Measurements from ENCODE around the gene MRGPRG. TPM values are rescaled to one million over a fixed set of nuclear protein-coding genes. Genes with fewer than 3 reads are reported as not detected.

Gene MRGPRG
- total RNA-seq, 1 experiment from 2014 or later, result not detected

DNA sequence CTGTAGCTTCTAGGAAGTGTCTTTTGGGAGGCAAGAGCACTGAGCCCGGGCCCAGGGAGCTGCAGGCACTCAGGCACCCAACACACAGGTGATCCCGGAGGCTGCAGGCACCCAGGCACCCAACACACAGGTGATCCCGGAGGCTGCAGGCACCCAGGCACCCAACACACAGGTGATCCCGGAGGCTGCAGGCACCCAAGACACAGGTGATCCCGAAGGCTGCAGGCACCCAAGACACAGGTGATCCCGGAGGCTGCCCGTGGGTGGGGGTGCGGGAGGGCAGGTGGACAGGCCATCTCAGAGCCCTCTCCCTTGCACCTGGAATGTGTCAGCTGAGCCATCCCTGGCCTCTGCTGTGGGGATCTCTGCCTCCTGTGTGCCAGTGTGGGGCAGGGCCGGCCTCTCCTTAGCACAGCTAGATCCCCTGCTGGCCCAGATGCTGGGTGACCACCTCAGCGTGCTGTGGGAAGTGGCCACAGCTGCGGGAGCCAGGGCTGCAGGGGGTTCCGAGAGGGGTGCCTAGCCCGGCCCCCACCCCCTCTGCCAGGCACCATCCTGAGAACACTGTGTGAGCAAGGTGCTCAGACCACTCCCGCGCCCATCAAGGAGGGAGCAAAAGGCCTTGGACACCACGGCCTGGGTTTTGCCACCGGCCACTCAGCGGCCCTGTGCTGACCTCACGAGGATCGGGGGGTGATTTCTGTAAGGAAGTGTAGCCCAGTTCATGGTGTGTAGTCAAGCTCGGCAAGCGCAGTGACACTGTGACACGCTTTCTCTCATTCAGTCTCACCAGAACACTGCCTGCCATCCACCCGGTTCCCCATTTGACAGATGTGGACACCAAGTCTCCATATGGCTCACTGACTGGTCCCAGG lies 14.2 kb downstream of the MRGPRG start:
- H3K27me3 ChIP-seq (ENCODE audit: insufficient read depth, low read length), result peaks cover 22% of the 10 kb centered on the region; the same call in 1 of the 2 replicates
- H3K9me2 ChIP-seq (ENCODE audit: insufficient read depth), result no peaks in the 10 kb centered on the region
- no peak for TF ChIP-seq ZFX (IDR thresholded peaks at IDR 0.05)
- no peak for TF ChIP-seq FOSL1 (IDR thresholded peaks at IDR 0.05; ENCODE audit: low read depth)
- no peak overlapping the region for H3K9ac ChIP-seq (ENCODE audit: low read length)
- no TSS peak for BruUV-seq (replicated peaks)
- intact Hi-C loops (cut with micrococcal nuclease), result no loop called here
- H3K27ac ChIP-seq (ENCODE audit: low read depth, low read length), result no peak overlapping the region
- H3K36me3 ChIP-seq (ENCODE audit: control insufficient read depth in 1 of 2, insufficient read depth in 2 of 2, low read length in 2 of 2), result no peaks in the 10 kb centered on the region
- no peaks in the 10 kb centered on the region for H3K79me2 ChIP-seq (ENCODE audit: insufficient read depth, low read length)
- no peaks in the 10 kb centered on the region for H3K4me1 ChIP-seq (ENCODE audit: control insufficient read depth in 1 of 2, insufficient read depth in 2 of 2, low read length in 2 of 2)
- H3K9me3 ChIP-seq (ENCODE audit: control insufficient read depth in 1 of 2, insufficient read depth in 1 of 2, low read depth in 1 of 2, low read length in 2 of 2), result no peaks in the 10 kb centered on the region
- no peaks in the 10 kb centered on the region for H4K20me1 ChIP-seq (ENCODE audit: insufficient read depth)
- ATAC-seq, result no peak
- ChIA-PET RAD21 (ENCODE audit: low non-redundant PET in 1 of 2, low total read pairs in 2 of 2, uncharacterized antibody in 2 of 2, unreplicated experiment in 2 of 2) (no interaction called here), POLR2A (interaction anchor here (0.6 kb wide), 1 partner anchor 28 kb away, joined by 3 read pairs; no protein-coding TSS in a partner anchor), CTCF (no interaction called here)
- DNase-seq (ENCODE audit: low read depth, low spot score), result no peak
- H3K4me3 ChIP-seq (replicated peaks in 1 of 2; ENCODE audit: low read depth in 1 of 2, low read length in 2 of 2), result no peak overlapping the region
- no peak overlapping the region for H3K4me2 ChIP-seq (ENCODE audit: low read length)
- no peak overlapping the region for H2AFZ ChIP-seq (ENCODE audit: low read depth, low read length, poor library complexity, severe bottlenecking)

DNA sequence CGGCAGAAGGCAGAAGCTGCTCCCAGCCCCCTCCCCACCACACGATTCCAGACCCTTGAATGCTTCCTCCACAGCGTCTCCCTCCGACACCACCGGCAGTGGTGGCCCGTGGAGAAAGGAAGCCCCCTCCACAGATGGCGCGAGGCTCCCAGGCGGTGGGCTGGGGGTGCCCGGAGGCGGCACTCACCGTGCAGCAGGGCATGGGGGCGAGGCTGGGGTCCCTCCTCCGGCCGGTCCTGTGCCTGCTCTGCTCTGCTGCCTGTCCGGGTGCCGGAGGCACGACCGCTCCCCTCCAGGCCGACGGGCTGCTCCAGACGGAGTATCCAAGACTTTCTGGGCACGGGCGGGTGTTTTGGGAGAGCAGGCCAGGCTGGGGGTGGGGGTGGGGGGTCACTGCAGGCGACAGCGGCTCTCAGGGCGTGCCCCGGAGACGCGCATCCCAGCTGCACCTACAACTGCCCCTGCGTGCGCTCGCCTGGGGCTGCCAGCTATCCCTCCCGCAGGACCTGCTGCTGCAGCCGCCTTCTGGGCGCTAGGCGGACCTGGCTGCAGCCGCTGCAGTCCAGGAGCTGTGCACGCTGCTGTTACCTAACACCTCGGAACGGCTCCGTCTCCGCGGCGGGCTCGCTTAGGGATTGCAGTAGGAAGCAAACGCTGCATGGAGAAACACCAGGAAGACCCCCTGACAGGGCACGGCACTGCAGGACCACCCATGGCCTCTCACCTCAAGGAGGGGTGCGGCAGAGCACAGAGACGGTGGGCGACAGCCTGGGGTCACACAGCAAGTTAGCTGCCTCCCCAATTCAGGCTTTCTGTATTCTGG lies 15.2 kb downstream of the MRGPRG start:
- RAD21 ChIA-PET (ENCODE audit: low non-redundant PET in 1 of 2, low total read pairs in 2 of 2, uncharacterized antibody in 2 of 2, unreplicated experiment in 2 of 2), result no interaction called here
- POLR2A ChIA-PET, result interaction anchor here (0.6 kb wide), 1 partner anchor 27 kb away, joined by 3 read pairs; no protein-coding TSS in a partner anchor
- ATAC-seq (no peak), DNase-seq (ENCODE audit: low read depth, low spot score) (no peak)
- Histone ChIP-seq H3K9me3 (ENCODE audit: control insufficient read depth in 1 of 2, insufficient read depth in 1 of 2, low read depth in 1 of 2, low read length in 2 of 2) (no peaks in the 10 kb centered on the region), H3K4me3 (replicated peaks in 1 of 2; ENCODE audit: low read depth in 1 of 2, low read length in 2 of 2) (no peak overlapping the region), H3K4me2 (ENCODE audit: low read length) (no peak overlapping the region), H3K9ac (ENCODE audit: low read length) (no peak overlapping the region), H3K4me1 (ENCODE audit: control insufficient read depth in 1 of 2, insufficient read depth in 2 of 2, low read length in 2 of 2) (no peaks in the 10 kb centered on the region), H3K79me2 (ENCODE audit: insufficient read depth, low read length) (no peaks in the 10 kb centered on the region), H3K9me2 (ENCODE audit: insufficient read depth) (no peaks in the 10 kb centered on the region), H3K27me3 (ENCODE audit: insufficient read depth, low read length) (peaks cover 22% of the 10 kb centered on the region; the same call in 1 of the 2 replicates), H4K20me1 (ENCODE audit: insufficient read depth) (no peaks in the 10 kb centered on the region), H3K36me3 (ENCODE audit: control insufficient read depth in 1 of 2, insufficient read depth in 2 of 2, low read length in 2 of 2) (no peaks in the 10 kb centered on the region), H3K27ac (ENCODE audit: low read depth, low read length) (no peak overlapping the region), H2AFZ (ENCODE audit: low read depth, low read length, poor library complexity, severe bottlenecking) (no peak overlapping the region)
- intact Hi-C loops (cut with micrococcal nuclease), result no loop called here
- CTCF ChIA-PET, result no interaction called here
- TF ChIP-seq EGR1 (IDR thresholded peaks at IDR 0.05; ENCODE audit: low read depth), result no peak
- no TSS peak for BruUV-seq (replicated peaks)

Measured in HCT116 (cell line).